Eye (tissue), 1 donor: ENCODE data around the gene PANX2.

ENCODE experiments used
- DNase-seq: peaks from one replicate; pipeline ENCODE4 v3.0.0-alpha.2; 2015

Gene PANX2

DNA sequence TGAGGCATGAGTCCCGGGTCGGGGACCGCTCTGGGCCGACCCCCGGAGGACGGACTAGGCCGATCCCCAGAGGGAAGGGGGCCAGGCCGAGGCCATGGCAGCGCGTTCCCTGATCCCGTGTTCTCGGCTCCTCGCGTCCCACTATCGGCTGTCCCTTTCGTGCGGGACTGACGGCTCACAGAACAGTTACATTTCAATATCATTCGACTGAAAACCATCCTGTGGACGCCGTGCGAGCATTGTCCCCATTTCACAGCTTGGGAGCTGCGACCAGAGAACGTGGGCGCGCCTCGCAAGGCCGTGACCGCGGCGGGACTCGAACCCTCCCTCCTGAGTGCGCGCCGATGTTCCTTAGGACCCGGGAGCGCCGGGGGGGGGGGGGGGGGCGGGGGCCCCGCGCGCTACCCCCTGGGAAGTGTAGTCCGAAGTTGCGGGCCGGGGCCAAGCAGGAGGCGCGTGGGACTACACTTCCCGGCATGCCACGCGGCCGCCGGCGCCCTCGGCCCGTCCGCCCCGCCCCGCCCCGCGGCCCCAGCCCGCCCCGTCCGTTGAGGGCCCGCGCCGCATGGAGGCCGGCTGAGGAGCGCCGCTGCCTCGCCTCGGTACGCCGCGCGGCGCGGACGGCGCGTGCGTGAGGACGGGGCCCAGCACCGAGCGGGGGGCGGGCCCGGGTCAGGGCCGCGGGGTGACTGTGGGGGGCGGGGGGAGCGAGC lies 15.0 kb downstream of the PANX2 start, which contains the start of gene TRABD:
Gene TRABD (plus strand): TSS at position 539 of the 713 bp plus-strand sequence. CDS start 7,148 bp downstream, outside the sequence.
- peak; percentile 96 for DNase-seq

DNA sequence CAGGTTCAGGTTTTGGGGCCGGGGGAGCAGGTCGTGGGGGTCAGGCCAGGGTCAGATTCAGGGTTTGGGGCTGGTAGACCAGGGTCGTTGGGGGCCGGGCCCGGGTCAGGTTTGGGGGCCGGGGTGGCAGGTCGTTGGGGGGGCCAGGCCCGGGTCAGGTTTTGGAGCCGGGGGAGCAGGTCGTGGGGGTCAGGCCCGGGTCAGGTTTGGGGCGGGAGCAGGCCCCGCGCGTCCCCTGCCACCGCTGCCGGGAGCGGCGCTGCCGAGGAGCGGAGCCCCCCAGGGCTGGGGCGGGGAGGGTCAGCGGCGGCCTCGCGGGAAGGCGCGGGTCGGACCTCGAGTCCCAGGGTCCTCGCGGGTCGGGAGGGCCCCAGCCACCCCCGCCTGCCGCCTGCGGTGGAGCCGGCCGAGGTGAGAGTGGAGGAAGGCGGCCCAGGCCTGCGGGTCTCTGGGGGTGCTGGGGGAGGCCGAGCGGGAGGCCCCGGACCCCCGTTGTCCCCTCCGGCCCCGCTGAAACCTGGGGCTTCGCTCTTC lies 15.7 kb downstream of the PANX2 start:
- DNase-seq = no peak

DNA sequence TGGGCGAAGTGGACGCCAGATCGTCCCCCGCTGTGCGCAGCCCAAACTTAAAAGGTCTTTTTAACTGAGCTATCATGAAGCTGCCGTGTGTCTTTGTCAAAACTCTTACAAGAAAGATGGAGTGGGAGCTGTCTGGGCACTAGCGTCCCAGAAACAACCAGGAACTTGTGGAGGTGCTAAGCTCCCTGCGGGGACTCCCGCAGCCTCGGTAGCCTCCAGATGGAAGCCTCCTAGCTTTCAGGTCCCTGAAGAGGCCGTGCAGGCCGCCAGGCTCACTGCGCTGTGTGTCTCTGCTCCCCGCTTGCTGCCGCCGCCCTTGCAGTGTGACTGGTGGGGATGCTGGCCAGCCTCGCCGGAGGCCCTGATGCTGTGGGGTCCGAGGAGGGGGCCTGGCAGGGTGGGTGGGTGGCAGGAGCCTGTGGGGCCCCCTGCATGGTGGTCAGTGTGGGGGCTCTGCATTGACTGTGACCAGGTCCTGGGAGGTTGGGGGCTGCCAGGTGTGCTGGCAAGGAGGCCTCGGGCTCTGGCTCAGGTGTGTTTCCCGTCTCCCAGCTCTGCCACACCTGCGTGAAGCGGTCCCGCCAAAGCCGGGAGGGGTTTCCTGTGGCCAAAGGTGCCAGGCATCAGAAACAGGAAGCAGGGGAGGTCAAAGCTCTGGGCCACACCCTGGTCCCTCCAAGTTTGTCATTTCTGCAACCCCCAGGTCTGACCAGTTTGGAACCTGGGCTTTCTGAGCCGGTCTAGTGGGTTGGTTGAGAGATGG lies 16.4 kb downstream of the PANX2 start:
- peak; percentile 45 for DNase-seq

GRCh38 chr22:50188356-50188755 lies 17.8 kb downstream of the PANX2 start:
- DNase-seq = no peak

GRCh38 chr22:50189184-50189848 lies 18.8 kb downstream of the PANX2 start:
- DNase-seq = no peak

DNA sequence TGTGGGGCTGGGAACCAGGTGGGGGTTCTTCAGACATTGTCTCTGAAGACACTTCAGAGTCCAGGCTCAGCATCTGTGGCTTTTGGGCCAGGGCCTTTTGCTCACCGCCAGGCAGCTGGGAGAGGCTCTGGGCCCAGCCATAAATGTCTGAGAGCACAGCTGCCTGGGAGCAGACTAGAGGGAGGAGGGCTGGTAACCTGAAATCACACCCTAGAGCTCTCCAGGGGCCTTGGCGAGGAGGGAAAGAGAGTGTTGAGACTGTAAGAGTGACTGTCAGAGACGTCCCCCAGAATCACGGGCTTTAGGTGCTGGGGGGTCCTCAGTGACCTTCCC lies 19.3 kb downstream of the PANX2 start:
- DNase-seq = no peak

GRCh38 chr22:50190182-50190940 lies 19.8 kb downstream of the PANX2 start:
- peak; percentile 74 for DNase-seq

DNA sequence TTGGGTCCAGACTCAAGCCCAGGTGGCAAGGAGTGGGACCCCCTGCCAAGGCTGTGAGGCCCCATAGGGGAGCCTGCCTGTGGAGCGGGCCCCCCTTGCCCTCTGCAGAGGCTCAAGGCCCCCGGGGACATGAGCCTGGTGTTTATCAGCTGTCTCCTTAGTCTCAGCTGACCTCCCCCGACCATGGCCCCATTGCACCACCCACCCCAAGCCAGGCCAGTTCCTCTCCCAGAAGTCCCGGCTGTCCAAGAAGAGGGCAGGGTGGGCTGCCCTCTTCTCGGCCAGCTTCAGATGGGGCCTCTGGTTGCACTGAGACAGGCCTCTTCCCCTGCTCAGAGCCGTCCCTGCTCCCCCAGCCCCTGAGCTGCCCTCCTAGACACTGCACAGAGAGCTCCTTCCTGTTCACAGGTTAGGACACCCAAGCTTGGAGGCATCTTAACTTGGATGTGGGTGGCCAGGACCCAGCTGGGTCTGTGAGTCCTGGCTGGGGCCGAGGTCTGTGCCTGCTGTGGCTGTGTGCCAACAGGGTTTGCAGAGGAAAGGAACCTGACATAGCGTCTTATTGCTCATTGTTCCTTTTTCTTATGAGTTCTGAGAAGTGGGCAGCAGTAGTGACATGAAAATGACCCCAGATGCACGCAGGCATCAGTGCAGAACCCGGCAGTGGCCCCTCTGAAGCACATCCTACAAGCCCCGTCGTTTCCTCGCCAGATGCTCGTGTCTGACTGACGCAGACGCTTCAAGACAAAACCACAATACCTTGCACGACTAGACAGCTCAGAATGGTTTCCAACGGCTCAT lies 20.6 kb downstream of the PANX2 start:
- DNase-seq = no peak

DNA sequence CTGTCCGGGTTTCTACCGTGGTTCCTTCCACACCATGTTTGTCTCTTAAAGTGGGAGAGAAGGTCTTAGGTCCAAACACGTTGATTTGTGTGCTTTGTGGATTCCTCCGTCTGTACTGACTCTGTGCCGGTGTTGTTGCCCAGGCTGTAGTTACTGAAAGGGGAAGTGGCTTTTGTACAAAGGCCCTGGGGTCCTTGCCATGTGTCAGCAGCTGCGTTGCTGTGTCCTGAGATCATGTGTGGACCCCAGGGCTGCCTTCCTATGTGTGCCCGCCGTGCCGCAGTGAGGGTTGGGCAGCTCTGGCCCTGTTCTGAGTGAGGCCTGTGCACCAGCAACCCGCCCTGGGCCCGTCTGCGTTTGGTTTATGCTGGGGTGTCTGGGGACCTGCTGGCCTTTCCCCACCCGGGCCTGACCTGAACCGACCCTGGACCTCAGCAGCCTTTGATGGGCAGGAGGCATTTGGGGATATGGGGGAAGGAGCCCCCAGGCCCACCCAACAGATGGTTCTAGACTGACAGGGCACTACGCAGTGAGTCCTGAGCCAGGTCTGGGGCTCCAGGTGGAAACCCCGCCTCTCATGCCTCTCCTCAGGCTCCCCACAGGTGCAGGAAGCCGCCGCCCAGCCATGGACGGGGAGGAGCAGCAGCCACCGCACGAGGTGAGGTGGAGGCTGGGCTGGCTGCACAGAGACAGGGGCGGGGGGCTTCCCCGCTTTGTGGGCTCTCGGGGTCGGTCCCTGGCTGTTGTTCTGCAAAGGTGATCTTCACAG lies 22.1 kb downstream of the PANX2 start:
- DNase-seq = no peak

DNA sequence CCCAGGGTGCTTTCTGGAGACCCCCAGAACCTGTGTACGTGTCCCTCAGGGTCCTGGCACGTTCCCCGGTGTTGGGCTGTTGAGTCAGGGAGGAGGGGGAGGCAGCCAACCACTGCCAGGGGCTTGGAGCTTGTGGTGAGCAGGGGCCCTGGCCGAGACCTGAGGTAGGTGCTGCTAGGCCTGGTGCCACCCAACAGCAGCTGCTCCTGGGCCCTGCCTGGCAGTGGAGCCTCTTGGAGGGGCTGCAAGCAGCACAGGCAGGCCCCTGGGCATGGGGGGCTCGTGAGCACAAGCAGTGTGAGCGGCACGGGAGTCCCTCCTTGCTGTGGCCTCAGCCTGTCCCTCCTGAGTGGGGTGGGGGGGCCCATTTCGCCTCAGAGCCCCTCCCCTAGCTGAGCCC lies 23.1 kb downstream of the PANX2 start:
- DNase-seq = no peak

- DNase-seq = no peak
Measured at GRCh38 chr22:50194037-50194805, 23.7 kb downstream of the PANX2 start.

DNA sequence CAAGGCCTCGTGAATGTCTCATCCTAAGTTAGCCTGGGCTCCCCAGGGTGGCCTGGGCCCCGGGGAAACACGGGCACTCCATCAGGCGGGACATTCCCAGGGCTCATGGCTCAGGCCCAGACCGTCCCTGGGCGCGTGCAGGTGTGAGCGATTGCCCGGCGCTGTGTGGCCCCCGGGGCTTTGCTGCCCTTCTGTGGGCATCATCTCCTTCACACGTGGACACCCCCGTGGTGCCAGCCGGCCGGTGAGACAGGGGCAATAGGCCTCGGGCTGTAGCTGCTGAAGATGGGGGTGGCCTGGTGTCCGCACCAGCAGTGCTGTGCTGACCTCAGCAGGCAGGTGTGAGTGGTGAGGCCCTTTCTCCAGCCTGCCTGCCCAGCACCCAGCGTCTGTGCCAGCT lies 25.7 kb downstream of the PANX2 start:
- no peak for DNase-seq

- no peak for DNase-seq
Measured at GRCh38 chr22:50197000-50197800, 26.7 kb downstream of the PANX2 start.

DNA sequence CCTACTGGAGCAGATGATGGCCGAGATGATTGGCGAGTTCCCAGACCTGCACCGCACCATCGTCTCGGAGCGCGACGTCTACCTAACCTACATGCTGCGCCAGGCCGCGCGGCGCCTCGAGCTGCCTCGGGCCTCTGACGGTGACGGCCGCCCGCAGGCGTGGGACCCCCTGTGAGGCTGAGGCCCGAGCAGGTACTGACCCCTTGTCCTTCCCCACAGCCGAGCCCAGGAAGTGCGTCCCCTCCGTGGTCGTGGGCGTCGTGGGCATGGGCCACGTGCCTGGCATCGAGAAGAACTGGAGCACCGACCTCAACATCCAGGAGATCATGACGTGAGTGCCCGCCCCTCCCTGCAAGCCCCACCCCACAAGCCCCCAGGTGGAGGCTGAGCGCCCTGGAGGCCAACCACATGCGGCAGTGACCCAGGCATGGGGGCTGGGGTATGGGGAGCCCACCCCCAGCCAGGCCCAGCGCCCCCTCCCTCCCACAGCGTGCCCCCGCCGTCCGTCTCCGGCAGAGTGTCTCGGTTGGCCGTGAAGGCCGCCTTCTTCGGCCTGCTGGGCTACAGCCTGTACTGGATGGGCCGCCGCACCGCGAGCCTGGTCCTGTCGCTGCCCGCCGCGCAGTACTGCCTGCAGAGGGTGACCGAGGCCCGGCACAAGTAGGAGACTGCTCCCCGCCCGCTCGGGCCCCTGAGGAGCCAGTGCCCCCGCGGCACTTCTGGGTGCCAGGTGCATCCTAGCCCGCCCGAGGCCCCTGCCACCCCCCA lies 27.5 kb downstream of the PANX2 start:
- no peak for DNase-seq

DNA sequence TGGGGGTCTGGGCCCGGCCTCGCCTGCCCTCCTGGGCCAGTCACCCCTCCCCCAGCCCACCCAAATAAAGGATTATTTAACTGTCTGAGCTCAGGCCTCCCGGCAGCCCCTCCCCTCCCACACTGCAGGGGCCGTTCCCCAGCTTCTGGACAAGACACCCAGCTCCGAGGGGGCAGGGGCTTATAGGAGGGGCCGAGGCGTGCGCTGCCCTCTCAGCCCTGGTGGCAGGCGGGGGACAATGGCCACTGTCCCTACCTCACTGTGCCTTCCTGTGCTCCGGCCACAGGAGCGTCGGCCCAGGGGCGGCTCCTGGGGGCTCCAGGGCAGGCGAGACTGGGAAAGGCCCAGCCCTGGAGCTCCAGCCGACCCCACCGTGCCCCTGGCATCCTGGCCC lies 28.1 kb downstream of the PANX2 start:
- no peak for DNase-seq

GRCh38 chr22:50199251-50199721 lies 28.8 kb downstream of the PANX2 start:
- no peak for DNase-seq

- peak; percentile 65 for DNase-seq
Measured at GRCh38 chr22:50199829-50200460, 29.4 kb downstream of the PANX2 start.
